DMS53 treated with DMSO at 0.1 percent for 48 hours (cell line): ENCODE results near the gene CRYBB2.
"Not testable (repeated sequence)": the region's sequence is repeated elsewhere in the genome, so short reads cannot be mapped to it uniquely, and the experiment has no call there.

Experiments
- DNase-seq: peaks from one replicate; lab custom pipeline; 2025; ENCODE audit not compliant: unreplicated experiment; lab: John Stamatoyannopoulos, UW

The CRYBB2 gene, protein sequence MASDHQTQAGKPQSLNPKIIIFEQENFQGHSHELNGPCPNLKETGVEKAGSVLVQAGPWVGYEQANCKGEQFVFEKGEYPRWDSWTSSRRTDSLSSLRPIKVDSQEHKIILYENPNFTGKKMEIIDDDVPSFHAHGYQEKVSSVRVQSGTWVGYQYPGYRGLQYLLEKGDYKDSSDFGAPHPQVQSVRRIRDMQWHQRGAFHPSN

GRCh38 chr22:25219211-25219689, at the start of gene CRYBB2:
Gene CRYBB2 (plus strand): TSS chr22:25219639. CDS start chr22:25221430, 1,791 bp downstream.
- no peak for DNase-seq

DNA sequence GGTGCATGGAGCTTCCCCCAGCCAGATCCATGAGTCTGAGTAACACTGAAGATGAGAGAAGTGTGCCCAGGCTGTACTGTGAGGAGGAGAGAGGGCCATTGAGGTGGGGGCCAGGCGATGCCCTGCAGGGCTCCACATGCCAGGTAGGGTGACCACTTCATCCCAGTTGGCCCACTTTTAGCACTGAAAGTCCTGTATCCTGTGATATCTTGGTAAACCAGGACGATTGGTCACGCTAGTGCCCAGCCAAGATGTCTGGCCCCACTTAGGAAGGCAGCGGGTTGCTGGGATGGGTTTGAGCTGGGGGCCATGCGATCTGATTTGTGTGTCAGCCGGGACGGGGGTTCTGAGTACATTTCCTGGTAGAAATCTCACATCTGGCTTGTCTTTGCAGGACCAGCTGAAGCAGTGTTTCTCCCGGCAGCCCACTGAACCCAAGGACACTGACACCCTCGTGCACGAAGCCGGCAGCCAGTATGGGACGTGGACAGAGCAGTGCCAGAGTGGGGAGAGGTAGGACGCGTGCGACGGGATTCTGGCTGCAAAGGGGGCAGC, 48.9 kb upstream of the CRYBB2 start:
- DNase-seq, result no peak

- DNase-seq, result no peak
Measured at GRCh38 chr22:25172153-25172552, 47.3 kb upstream of the CRYBB2 start.

GRCh38 chr22:25174156-25174887, 45.1 kb upstream of the CRYBB2 start:
- DNase-seq, result no peak

DNA sequence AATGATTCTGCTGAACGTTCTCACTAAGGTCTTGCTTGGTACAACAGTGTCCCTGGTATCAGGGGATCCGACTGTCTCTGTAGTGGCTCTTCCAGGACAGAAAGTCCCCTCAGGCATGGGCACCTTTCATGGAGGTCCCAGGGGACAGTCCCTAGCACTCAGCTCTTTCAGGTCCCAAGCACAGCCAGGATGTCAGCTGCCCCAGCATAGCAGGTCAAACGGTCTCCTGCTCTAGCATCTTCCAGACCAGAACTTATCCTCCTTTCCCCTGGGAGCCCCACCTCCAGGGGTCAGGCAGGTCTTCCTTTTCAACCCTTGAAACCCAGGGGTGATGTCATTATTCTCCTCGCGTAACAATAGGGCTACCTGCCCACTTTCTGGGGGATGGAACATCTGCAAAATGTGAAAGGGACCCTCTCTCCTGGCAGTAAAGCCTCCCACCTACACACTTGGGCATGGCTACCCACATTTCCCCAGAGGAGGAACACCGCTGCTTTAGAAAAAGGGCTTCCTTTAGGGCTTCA, 44.5 kb upstream of the CRYBB2 start:
- DNase-seq, result no peak

DNA sequence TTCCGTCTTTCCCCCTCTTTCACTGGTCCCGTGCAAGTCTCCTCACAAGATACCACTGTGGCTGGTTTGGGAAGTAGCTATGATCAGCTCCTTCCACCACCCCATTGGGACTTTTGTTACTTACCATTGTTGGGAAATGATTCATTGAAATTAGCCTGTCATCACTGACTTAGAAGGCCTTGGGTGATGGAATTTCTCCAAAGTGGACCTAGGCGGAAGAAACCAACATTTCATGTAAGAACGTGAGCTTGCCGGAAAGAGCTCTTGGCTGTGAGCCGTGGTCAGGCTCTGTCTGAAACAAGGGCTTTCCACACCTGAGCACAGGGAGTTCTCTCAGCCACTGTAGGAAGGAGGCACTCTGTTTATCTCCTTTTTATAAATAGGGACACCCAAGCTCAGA, 43.3 kb upstream of the CRYBB2 start:
- no peak for DNase-seq

GRCh38 chr22:25176799-25177198, 42.6 kb upstream of the CRYBB2 start:
- DNase-seq, result no peak

- DNase-seq, result no peak
Measured at GRCh38 chr22:25177226-25177625, 42.2 kb upstream of the CRYBB2 start.

DNA sequence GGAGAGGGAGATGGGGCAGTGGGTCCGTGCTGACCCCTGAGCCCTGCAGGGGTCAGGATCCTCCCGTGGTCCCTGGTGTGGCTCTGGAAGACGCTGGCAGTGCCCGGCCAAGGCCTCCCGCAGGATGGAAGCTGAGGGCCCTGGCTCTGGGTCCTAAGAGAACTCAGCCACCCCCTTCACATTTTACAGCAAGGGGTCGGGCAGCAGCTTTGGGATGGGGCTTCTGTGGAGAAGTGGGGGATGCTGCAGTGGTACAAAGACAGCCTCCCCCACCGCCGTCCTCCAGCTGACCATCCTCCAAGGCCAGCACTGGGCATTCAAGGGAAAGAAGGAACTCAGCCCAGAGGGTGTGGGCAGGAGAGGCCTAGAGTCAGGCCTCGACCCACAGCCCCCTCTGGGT, 41.5 kb upstream of the CRYBB2 start:
- DNase-seq, result no peak

- DNase-seq, result not testable (repeated sequence)
Measured at GRCh38 chr22:25178348-25178747, 41.1 kb upstream of the CRYBB2 start.

- not testable (repeated sequence) for DNase-seq
Measured at GRCh38 chr22:25178869-25179631, 40.4 kb upstream of the CRYBB2 start.

- no peak for DNase-seq
Measured at GRCh38 chr22:25182131-25183110, 37.0 kb upstream of the CRYBB2 start.

DNA sequence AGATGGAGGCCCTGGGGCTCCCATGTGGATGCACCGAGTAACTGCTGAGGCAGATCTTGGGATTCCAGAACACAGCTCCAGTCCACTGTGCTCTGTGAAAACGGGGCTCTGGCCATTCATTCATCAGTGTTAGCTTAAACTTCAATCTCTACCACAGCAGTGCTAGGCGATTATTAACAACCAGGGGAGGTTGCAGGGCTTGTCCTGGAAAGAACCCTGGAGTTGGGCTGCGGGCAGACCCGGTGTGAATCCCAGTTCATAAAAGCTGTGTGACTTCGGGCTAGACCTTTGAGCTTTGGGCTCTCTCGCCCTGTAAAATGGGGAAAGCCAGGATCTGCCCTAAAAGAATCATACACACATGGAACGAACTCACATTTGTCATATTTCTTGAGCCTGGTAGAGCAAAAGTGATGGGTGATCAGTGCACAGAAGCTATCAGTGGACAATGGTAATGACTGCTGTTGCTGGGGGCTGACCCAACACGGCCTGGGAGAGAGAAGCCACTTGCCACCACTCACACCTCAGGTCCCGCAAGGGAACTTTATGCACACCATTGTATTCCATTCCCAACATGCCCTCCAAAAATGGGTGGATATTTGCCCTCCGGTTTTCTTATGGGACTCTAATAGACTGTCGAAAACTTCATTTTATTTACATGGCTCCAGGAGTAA, 35.4 kb upstream of the CRYBB2 start:
- DNase-seq, result no peak

GRCh38 chr22:25186140-25186539, 33.3 kb upstream of the CRYBB2 start:
- DNase-seq, result no peak

DNA sequence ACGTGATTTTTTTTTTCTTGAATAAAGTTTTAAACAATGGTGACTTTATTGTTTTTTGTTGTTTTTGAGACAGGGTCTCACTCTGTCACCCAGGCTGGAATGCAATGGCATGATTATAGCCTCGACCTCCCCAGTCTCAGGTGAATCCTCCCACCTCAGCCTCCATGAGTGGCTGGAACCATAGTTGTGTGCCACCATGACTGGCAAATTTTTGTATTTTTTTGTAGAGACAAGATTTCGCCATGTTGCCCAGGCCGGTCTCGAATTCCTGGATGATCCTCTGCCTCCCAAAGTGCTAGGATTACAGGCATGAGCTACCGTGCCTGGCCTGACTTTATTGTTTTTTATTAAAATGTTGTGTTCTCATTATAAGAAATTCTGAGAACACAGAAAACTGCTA, 32.0 kb upstream of the CRYBB2 start:
- DNase-seq, result no peak

DNA sequence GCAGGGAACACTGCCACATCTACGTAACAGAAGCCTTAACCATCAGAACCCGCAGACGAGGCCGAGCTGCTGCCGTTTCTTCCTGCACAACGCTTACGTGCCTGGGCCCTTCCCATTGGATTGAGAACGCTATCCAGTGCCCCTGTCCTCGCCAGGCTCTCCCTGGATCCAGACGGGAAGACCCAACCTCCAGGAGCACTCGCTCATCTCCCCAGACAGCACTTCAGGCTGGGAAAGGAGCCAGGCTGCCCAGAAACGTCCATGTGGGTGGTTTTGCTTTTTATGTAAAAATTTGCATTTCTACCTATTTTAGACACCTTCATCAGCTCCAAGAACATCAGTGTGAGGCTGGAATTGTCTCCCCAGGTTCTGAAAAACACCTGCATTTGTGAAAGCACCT, 27.0 kb upstream of the CRYBB2 start:
- DNase-seq, result no peak

- DNase-seq, result no peak
Measured at GRCh38 chr22:25193130-25193529, 26.3 kb upstream of the CRYBB2 start.

DNA sequence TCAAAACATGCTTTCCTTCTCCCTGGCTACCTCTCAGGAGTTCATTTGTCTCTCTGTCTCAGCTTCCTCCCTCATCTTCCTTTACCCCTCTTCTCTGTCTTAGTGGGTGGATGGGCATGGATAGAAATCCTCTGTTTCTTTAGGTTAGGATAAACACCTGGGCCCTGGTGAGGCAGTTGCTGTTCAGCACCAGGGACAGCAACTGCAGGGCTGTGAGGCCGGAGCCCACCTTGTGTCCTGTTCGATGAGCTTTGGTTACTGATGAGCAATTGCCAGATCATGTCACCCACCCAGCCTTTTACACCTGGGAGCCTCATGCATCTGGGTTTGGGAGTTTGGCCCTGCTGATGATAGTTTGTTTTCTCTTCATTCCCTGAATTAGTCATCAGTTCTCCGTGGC, 25.9 kb upstream of the CRYBB2 start:
- no peak for DNase-seq

GRCh38 chr22:25196326-25196725, 23.1 kb upstream of the CRYBB2 start:
- DNase-seq, result no peak

DNA sequence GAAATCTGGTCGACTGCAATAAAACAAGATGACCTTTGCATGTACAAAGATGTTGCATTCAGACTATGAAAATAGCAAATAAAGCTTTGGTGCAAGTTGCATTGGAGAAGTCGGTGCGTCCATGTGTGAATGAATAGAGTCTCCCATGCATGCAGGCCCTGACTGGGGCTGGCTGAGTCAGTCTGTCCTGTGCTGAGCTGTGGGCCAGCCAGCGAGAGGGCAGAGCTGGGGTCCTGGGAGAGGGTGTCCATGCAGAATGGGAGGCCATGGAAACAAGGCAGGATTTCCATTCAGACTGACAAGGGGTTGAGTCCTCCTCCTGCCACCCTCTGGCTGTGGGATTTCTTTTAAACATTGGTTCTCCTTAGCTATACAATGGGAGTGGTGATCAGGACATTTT, 22.1 kb upstream of the CRYBB2 start:
- no peak for DNase-seq
